SJSA1 (cell line): ENCODE data around the gene SDHC. TPM values are rescaled to one million over a fixed set of nuclear protein-coding genes. Genes with fewer than 3 reads are reported as not detected.

Experiments used
- DNase-seq, 2 experiments: peaks; one replicate each; pipeline ENCODE4 v3.0.0-alpha.2; 2015 to 2020; ENCODE audit warnings: low spot score in 2 of 2, low read depth in 1 of 2
- H3K27ac ChIP-seq: fragments of 250-450 bp; sonication (Bioruptor Pico); 2 replicates; pipeline ENCODE4 v1.5.1; 2020; ENCODE audit warnings: mild to moderate bottlenecking, moderate library complexity
- H3K27me3 ChIP-seq: fragments of 250-450 bp; sonication (Bioruptor Pico); replicated peaks from 2 replicates; pipeline ENCODE4 v1.5.1; 2020; ENCODE audit warnings: mild to moderate bottlenecking, moderate library complexity
- H3K36me3 ChIP-seq: fragments of 250-450 bp; sonication (Bioruptor Pico); 2 replicates; pipeline ENCODE4 v1.5.1; 2020; ENCODE audit warnings: mild to moderate bottlenecking
- H3K4me1 ChIP-seq: fragments of 250-450 bp; sonication (Bioruptor Pico); replicated peaks from 2 replicates; pipeline ENCODE4 v1.6.1; 2021; ENCODE audit warnings: mild to moderate bottlenecking
- H3K4me3 ChIP-seq: fragments of 250-450 bp; sonication (Bioruptor Pico); 2 replicates; pipeline ENCODE4 v1.5.1; 2020; ENCODE audit warnings: mild to moderate bottlenecking
- H3K9me3 ChIP-seq: fragments of 250-450 bp; sonication (Bioruptor Pico); replicated peaks from 2 replicates; pipeline ENCODE4 v1.5.1; 2020; ENCODE audit warnings: mild to moderate bottlenecking
- total RNA-seq: library from RNA; depleted of rRNA; stranded (reverse); fragments of >200 nt; shearing (Covaris generic); gene quantifications from 2 replicates; pipeline ENCODE4 v1.2.3, GENCODE V29; 2014

The SDHC gene
- total RNA-seq, 1 experiment from 2014 or later = 20.3 TPM

DNA sequence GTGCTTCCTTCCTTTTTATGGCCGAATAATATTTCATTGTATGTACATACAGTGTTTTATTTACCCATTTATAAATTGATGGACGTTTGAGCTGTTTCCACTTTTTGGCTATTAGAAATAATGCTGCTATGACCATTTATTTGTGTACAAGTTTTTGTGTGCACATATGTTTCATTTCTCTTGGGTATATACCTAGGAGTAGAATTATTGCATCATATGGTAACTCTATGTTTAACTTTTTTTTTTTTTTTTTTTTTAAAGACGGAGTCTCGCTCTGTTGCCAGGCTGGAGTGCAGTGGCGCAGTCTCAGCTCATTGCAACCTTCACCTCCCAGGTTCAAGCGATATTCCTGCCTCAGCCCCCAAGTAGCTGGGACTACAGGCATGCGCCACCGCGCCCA is 19.0 kb downstream of the SDHC start:
- Histone ChIP-seq H3K36me3 (peaks cover 78% of the 10 kb centered on the region), H3K4me1 (peaks cover 14% of the 10 kb centered on the region), H3K4me3 (no peak overlapping the region), H3K27ac (no peak overlapping the region), H3K27me3 (no peaks in the 10 kb centered on the region), H3K9me3 (no peaks in the 10 kb centered on the region)
- no peak for DNase-seq

DNA sequence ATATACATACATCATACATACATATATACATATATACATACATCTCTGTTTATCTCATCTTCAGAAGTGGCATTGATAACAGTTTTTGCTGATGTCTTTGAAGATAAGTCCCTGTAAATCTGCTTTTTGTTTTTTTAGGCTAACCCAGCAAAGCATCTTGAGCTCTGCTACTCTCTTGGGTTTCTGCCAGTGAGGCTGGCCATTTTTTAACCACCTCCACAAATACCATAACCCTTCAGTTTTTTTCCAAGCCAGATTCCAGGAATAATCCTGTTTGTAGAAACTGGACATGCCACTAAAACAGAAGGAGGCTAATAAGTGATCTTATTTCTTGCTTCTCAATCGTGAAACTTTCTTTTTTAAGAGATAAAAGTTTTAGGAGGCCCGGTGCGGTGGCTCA is 21.6 kb downstream of the SDHC start:
- Histone ChIP-seq H3K36me3 (peaks cover 70% of the 10 kb centered on the region), H3K9me3 (no peaks in the 10 kb centered on the region), H3K27me3 (no peaks in the 10 kb centered on the region), H3K4me1 (no peaks in the 10 kb centered on the region; the same call in 1 of the 2 replicates), H3K27ac (no peak overlapping the region), H3K4me3 (no peak overlapping the region)
- DNase-seq = no peak

GRCh38 chr1:161342177-161342576 is 28.0 kb downstream of the SDHC start:
- Histone ChIP-seq H3K4me1 (no peaks in the 10 kb centered on the region), H3K9me3 (no peaks in the 10 kb centered on the region), H3K27me3 (no peaks in the 10 kb centered on the region), H3K36me3 (peaks cover 62% of the 10 kb centered on the region), H3K27ac (no peak overlapping the region), H3K4me3 (no peak overlapping the region)
- no peak for DNase-seq

DNA sequence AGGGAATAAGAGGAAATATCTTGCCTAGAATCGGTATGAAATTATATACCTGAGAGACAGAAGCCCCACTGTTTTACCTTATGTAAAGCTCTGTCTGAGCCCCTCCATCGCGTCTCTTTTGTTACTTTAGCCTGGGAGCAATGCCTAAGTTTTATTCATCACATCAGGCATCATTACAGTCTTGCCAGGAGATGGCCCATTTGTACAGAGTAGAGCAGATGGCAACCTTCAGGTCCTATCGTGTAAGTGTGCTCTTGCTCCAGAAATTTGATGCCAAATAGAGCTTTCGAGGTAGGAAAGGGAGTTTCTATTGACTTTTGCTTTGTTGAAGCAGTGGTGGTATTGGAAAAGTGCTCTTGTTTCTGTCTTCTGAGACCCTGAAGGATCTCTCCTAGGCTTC is 28.6 kb downstream of the SDHC start:
- Histone ChIP-seq H3K36me3 (peaks cover 55% of the 10 kb centered on the region), H3K4me1 (no peaks in the 10 kb centered on the region), H3K27me3 (no peaks in the 10 kb centered on the region), H3K27ac (no peak overlapping the region), H3K4me3 (no peak overlapping the region), H3K9me3 (no peaks in the 10 kb centered on the region)
- no peak for DNase-seq

GRCh38 chr1:161350671-161351070 is 36.5 kb downstream of the SDHC start:
- H3K27me3 ChIP-seq = no peaks in the 10 kb centered on the region
- H3K9me3 ChIP-seq = no peaks in the 10 kb centered on the region
- H3K27ac ChIP-seq = no peak overlapping the region
- H3K36me3 ChIP-seq = peaks cover 24% of the 10 kb centered on the region; the same call in 1 of the 2 replicates
- no peak overlapping the region for H3K4me3 ChIP-seq
- DNase-seq = peak in 1 of 2 experiments; percentile 4
- H3K4me1 ChIP-seq = no peaks in the 10 kb centered on the region

DNA sequence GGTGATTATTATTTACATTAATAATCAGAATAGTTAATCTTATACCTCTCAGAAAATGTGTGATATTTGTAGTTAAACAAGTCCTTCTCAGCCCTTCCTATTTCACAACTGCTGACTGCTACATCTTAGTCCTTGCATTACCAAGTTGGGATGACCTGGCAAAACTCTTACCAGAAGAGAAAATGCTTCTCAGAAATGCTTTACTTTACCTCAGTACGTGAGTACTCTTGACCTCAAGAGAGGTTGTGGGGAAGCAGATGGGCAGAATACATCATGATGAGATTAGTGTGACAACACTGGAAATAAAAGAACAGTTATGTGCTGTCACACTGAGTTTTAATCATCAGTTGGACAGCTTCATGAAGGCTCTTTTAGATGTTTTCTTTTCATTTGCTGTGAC is 37.3 kb downstream of the SDHC start:
- DNase-seq = no peak
- no peaks in the 10 kb centered on the region for H3K9me3 ChIP-seq

DNA sequence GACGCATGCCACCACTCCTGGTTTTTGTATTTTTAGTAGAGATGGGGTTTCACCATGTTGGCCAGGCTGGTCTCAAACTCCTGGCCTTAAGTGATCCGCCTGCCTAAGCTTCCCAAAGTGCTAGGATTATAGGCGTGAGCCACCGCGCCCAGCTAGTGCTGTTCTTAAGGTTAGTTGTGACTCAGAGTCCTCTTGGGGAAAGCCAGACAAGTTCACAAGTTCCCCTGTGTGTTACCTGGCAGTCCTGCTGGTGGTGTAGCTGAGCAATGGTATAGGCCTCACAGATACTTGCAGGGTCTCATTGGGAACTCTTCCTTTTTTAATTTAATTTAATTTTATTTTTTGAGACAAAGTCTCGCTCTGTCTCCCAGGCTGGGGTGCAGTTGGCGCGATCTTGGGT is 42.9 kb downstream of the SDHC start:
- Histone ChIP-seq H3K36me3 (peaks cover 12% of the 10 kb centered on the region; the same call in 1 of the 2 replicates), H3K4me1 (peaks cover 8% of the 10 kb centered on the region), H3K27ac (no peak overlapping the region), H3K9me3 (no peaks in the 10 kb centered on the region), H3K4me3 (no peak overlapping the region), H3K27me3 (no peaks in the 10 kb centered on the region)
- DNase-seq = no peak

More for the DNA sequence above, 37.3 kb downstream of the SDHC start:
- Histone ChIP-seq H3K4me3 (no peak overlapping the region), H3K4me1 (no peaks in the 10 kb centered on the region), H3K27ac (no peak overlapping the region), H3K27me3 (no peaks in the 10 kb centered on the region), H3K36me3 (peaks cover 21% of the 10 kb centered on the region; the same call in 1 of the 2 replicates)

- Histone ChIP-seq H3K9me3 (no peaks in the 10 kb centered on the region), H3K27me3 (no peaks in the 10 kb centered on the region), H3K4me1 (peaks cover 14% of the 10 kb centered on the region), H3K36me3 (peaks cover 23% of the 10 kb centered on the region), H3K27ac (no peak overlapping the region), H3K4me3 (no peak overlapping the region)
- DNase-seq = no peak
Measured at GRCh38 chr1:161359291-161359690, 45.1 kb downstream of the SDHC start.

DNA sequence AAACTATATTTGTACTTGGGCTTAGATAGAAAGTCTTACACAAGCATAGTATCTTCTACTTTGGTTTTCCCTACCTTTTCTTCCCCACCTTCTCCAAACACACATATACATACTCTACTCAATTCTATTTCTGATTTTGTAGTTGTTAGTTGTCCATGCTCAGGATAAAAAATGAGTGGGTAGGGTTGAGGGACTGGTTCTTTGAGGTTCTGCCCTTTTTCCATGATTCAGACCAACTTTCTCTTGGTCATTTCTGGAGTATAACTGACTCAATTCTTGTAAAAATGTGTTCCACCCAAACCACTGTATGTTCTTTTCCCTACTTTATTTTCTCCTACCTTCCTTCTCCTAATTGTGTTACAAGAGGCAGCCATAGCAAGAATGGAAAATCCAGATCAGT is 50.2 kb downstream of the SDHC start:
- H3K4me1 ChIP-seq = peaks cover 14% of the 10 kb centered on the region
- no peak overlapping the region for H3K27ac ChIP-seq
- H3K9me3 ChIP-seq = no peaks in the 10 kb centered on the region
- no peaks in the 10 kb centered on the region for H3K27me3 ChIP-seq
- H3K36me3 ChIP-seq = peaks cover 32% of the 10 kb centered on the region
- no peak overlapping the region for H3K4me3 ChIP-seq
- DNase-seq = no peak

DNA sequence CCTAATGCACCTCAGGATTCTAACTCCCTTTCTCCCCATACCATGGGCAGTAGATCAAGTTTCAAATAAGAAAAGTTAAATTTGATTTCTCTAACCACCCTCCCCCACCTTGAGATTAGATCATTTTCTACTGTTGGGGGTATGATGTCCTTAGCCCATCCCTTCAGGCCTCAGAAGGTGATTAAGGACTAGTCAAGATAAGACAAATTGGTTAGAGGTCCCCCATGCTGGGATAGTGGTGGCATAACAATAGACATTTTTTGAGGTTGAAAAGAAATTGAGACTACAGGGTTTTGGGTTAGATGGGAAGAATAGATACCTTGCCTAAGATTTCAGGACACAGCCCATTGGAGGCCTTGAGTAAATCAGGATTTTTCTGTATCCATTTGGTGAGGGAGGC is 51.0 kb downstream of the SDHC start:
- DNase-seq = peak in 1 of 2 experiments; percentile 8
- peaks cover 14% of the 10 kb centered on the region for H3K4me1 ChIP-seq
- H3K27me3 ChIP-seq = no peaks in the 10 kb centered on the region
- no peaks in the 10 kb centered on the region for H3K9me3 ChIP-seq
- no peak overlapping the region for H3K27ac ChIP-seq
- H3K36me3 ChIP-seq = peaks cover 32% of the 10 kb centered on the region
- no peak overlapping the region for H3K4me3 ChIP-seq

GRCh38 chr1:161367684-161368400 is 53.7 kb downstream of the SDHC start, which contains the start of gene CFAP126:
Gene CFAP126 (minus strand): TSS chr1:161367876. CDS start chr1:161367868, 8 bp downstream.
- Histone ChIP-seq H3K27ac (no peak within 1 kb of the TSS), H3K4me3 (no peak within 1 kb of the TSS), H3K36me3 (peaks cover 32% of the 10 kb centered on the region), H3K27me3 (no peaks in the 10 kb centered on the region), H3K9me3 (no peaks in the 10 kb centered on the region), H3K4me1 (peaks cover 4% of the 10 kb centered on the region; the same call in 1 of the 2 replicates)
- DNase-seq = peak; percentile 40 to 60

DNA sequence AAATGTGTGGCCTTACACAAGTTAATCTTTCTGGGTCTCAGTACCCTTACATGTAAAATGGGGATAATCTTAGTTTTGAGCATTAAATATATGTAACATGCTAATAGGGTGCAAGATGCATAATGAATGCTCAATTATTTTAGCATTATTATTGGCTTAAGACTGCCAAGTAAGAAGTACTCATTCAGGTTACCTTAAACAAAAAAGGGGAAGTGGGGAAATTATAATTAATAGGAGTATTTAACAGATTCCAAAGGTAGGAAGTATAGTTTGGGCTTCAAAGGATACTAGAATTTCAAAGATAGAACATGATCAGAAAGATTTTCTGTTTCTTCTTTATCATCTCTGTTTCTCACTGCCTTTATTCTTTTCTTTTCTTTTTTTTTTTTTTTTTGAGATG is 59.3 kb downstream of the SDHC start:
- H3K36me3 ChIP-seq = no peaks in the 10 kb centered on the region
- no peaks in the 10 kb centered on the region for H3K27me3 ChIP-seq
- DNase-seq = no peak
- no peaks in the 10 kb centered on the region for H3K4me1 ChIP-seq
- H3K9me3 ChIP-seq = no peaks in the 10 kb centered on the region
- no peak overlapping the region for H3K27ac ChIP-seq
- H3K4me3 ChIP-seq = no peak overlapping the region

DNA sequence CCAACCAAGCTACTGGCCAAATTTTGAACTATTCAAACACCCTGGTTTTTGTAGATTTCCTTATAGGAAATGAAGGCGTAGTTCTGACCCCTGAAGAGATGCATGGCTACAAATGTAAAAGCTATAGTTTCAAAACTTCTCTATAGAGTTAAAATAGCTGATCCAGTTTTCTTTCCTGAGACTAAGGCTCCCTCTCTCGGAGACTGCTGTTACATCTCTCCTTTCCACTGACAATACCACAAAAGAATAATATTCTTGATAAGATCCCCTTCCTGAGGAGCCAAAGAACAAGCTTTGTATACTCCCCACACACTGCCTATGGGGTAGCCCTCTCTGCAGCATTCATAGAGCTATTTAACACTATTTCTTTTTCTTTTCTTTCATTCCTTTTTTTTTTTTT is 60.2 kb downstream of the SDHC start:
- no peaks in the 10 kb centered on the region for H3K9me3 ChIP-seq
- DNase-seq = peak in 1 of 2 experiments; percentile 16

GRCh38 chr1:161378014-161378413 is 63.8 kb downstream of the SDHC start:
- Histone ChIP-seq H3K27ac (no peak overlapping the region), H3K36me3 (no peaks in the 10 kb centered on the region), H3K4me1 (no peaks in the 10 kb centered on the region), H3K4me3 (no peak overlapping the region), H3K9me3 (no peaks in the 10 kb centered on the region), H3K27me3 (no peaks in the 10 kb centered on the region)
- no peak for DNase-seq

More for the DNA sequence above, 60.2 kb downstream of the SDHC start:
- no peaks in the 10 kb centered on the region for H3K4me1 ChIP-seq
- H3K27ac ChIP-seq = no peak overlapping the region
- H3K36me3 ChIP-seq = no peaks in the 10 kb centered on the region
- H3K27me3 ChIP-seq = no peaks in the 10 kb centered on the region
- H3K4me3 ChIP-seq = no peak overlapping the region
